Osteoblast (primary cell): ENCODE results near the gene NTHL1. TPM values are rescaled to one million over a fixed set of nuclear protein-coding genes. Genes with fewer than 3 reads are reported as not detected.

Experiments used
- DNase-seq: peaks from one replicate; pipeline ENCODE4 v3.0.0; 2011; ENCODE audit warnings: low spot score, mixed read lengths; ENCODE audit not compliant: insufficient read length; ENCODE audit errors: missing footprints
- H2AFZ ChIP-seq: 2 replicates; pipeline ENCODE4 v1.6.0; 2011; ENCODE audit warnings: mild to moderate bottlenecking, low read length
- H3K27ac ChIP-seq: 2 replicates; pipeline ENCODE4 v1.5.1; 2011; ENCODE audit warnings: mild to moderate bottlenecking, low read depth, low read length, moderate library complexity
- H3K27me3 ChIP-seq: 2 replicates; pipeline ENCODE4 v1.6.0; 2012; ENCODE audit warnings: mild to moderate bottlenecking, control low read depth, inconsistent platforms, low read length, moderate library complexity; ENCODE audit not compliant: insufficient read depth
- H3K36me3 ChIP-seq: 2 replicates; pipeline ENCODE4 v1.5.1; 2011; ENCODE audit warnings: mild to moderate bottlenecking, low read length, control low read depth, moderate library complexity; ENCODE audit not compliant: insufficient read depth
- H3K4me1 ChIP-seq: 2 replicates; pipeline ENCODE4 v1.5.1; 2011; ENCODE audit warnings: mild to moderate bottlenecking, low read length, control low read depth, moderate library complexity; ENCODE audit not compliant: insufficient read depth
- H3K4me2 ChIP-seq: 2 replicates; pipeline ENCODE4 v1.6.0; 2011; ENCODE audit warnings: mild to moderate bottlenecking, low read length; ENCODE audit not compliant: insufficient read depth
- H3K4me3 ChIP-seq: fragments of 200-600 bp; sonication (generic); 3 replicates; pipeline ENCODE4 v1.5.1; 2012; ENCODE audit warnings: mild to moderate bottlenecking, low read length, inconsistent platforms; ENCODE audit not compliant: insufficient read depth
- H3K79me2 ChIP-seq: 2 replicates; pipeline ENCODE4 v1.6.0; 2012; ENCODE audit warnings: mild to moderate bottlenecking, low read length, control low read depth, inconsistent platforms; ENCODE audit not compliant: insufficient read depth
- H3K9me3 ChIP-seq: 2 replicates; pipeline ENCODE4 v1.5.1; 2011; ENCODE audit warnings: low read depth, low read length, control low read depth
- H4K20me1 ChIP-seq: 2 replicates; pipeline ENCODE4 v1.6.0; 2012; ENCODE audit warnings: mild to moderate bottlenecking, low read length, control low read depth; ENCODE audit not compliant: insufficient read depth
- total RNA-seq: library from RNA; depleted of rRNA; stranded (reverse); fragments of >200 nt; gene quantifications from 2 replicates; pipeline ENCODE4 v1.2.3, GENCODE V29; 2012
- TF ChIP-seq, protein P1 (sequence below): IDR thresholded peaks from 2 replicates; pipeline ENCODE4 v1.5.1; 2011; ENCODE audit warnings: mild to moderate bottlenecking, low read depth, low read length, moderate library complexity; ENCODE audit errors: extremely low read depth

Gene NTHL1
- total RNA-seq, 1 donor: 22.8 TPM

DNA sequence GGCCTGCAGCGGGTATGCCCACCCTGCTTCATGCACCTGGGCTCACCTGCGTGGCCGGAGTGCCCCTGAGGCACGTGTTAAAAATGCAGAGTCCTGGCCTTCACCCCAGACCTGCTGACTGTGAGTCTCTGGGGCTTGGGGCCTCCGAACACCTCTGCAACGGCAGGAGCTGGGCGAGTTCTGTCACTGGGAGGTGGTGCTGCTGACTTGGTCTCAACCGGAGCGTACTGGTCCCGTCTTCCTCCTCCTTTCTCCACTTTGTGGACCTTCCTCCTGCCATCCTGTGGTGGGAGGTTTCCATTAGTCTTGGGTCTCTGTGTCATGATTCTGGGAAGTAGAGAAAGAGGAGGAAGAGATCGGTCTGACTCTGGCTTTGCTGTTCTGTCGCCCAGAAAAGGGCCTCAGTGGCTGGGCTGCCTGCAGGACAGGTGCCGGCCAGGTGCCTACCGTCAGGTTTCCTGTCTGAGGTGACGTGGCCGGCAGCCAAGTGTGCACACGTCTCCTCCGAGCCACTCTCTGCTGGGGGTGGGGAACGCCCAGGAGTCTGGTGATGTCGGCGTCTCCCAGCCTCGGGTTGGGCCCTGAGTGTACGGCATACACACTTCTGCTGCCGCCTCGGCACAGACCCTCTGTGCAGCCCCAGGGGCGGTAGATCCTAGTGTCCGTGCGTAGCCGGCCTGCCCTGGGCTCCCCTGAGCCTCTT lies 7.1 kb upstream of the NTHL1 start:
- peaks cover 14% of the 10 kb centered on the region for H3K79me2 ChIP-seq
- peaks cover 16% of the 10 kb centered on the region for H4K20me1 ChIP-seq
- no peak for DNase-seq
- no peaks in the 10 kb centered on the region for H3K27me3 ChIP-seq
- no peak overlapping the region for H3K4me2 ChIP-seq
- no peak overlapping the region for H2AFZ ChIP-seq
- peaks cover 44% of the 10 kb centered on the region for H3K36me3 ChIP-seq
- no peak overlapping the region for H3K27ac ChIP-seq
- no peak overlapping the region for H3K4me3 ChIP-seq
- H3K4me1 ChIP-seq: no peaks in the 10 kb centered on the region
- no peaks in the 10 kb centered on the region for H3K9me3 ChIP-seq
- TF ChIP-seq, protein P1, sequence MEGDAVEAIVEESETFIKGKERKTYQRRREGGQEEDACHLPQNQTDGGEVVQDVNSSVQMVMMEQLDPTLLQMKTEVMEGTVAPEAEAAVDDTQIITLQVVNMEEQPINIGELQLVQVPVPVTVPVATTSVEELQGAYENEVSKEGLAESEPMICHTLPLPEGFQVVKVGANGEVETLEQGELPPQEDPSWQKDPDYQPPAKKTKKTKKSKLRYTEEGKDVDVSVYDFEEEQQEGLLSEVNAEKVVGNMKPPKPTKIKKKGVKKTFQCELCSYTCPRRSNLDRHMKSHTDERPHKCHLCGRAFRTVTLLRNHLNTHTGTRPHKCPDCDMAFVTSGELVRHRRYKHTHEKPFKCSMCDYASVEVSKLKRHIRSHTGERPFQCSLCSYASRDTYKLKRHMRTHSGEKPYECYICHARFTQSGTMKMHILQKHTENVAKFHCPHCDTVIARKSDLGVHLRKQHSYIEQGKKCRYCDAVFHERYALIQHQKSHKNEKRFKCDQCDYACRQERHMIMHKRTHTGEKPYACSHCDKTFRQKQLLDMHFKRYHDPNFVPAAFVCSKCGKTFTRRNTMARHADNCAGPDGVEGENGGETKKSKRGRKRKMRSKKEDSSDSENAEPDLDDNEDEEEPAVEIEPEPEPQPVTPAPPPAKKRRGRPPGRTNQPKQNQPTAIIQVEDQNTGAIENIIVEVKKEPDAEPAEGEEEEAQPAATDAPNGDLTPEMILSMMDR: no peak

DNA sequence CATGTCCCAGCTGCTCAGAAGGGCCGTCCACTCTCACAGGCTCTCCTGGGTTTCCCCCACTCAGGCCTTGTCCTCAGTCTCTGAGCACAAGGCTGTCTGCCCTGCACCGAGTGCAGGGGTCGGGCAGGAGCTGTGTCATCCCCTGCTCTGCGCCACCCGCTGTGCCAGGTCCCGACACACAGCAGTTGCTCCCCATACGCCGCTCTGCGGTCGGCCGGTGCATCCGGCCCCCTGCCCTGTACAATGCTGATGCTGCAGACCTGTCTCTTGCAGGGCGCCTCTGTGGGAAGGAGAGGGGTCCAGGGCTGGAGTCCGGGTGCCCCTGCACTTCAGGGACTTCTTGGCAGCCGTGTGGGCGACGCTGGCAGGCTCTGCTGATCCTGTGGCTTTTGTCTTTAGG lies 6.3 kb upstream of the NTHL1 start:
- Histone ChIP-seq H3K4me1 (peaks cover 1% of the 10 kb centered on the region), H3K27ac (no peak overlapping the region), H3K36me3 (peaks cover 44% of the 10 kb centered on the region), H3K27me3 (no peaks in the 10 kb centered on the region), H3K9me3 (no peaks in the 10 kb centered on the region), H3K4me3 (no peak overlapping the region), H3K4me2 (no peak overlapping the region), H3K79me2 (peaks cover 22% of the 10 kb centered on the region), H2AFZ (no peak overlapping the region), H4K20me1 (peaks cover 16% of the 10 kb centered on the region)
- no peak for DNase-seq
- TF ChIP-seq, protein P1: no peak

GRCh38 chr16:2053211-2053610 lies 5.6 kb upstream of the NTHL1 start:
- Histone ChIP-seq H2AFZ (no peak overlapping the region), H3K4me3 (no peak overlapping the region), H3K4me2 (no peak overlapping the region), H3K79me2 (peaks cover 29% of the 10 kb centered on the region), H3K9me3 (no peaks in the 10 kb centered on the region), H3K4me1 (peaks cover 6% of the 10 kb centered on the region), H3K36me3 (peaks cover 38% of the 10 kb centered on the region), H4K20me1 (peaks cover 16% of the 10 kb centered on the region), H3K27ac (no peak overlapping the region), H3K27me3 (no peaks in the 10 kb centered on the region)
- DNase-seq: no peak
- TF ChIP-seq, protein P1: no peak

GRCh38 chr16:2048116-2048543 lies 496 bp upstream of the NTHL1 start:
- peaks cover 1% of the 10 kb centered on the region for H4K20me1 ChIP-seq
- TF ChIP-seq, protein P1: no peak
- H3K4me3 ChIP-seq: peak overlapping the region; percentile 91
- peaks cover 13% of the 10 kb centered on the region for H3K4me1 ChIP-seq
- peak overlapping the region; percentile 81 for H2AFZ ChIP-seq
- peak overlapping the region; percentile 21 for H3K27ac ChIP-seq
- H3K79me2 ChIP-seq: peaks cover 36% of the 10 kb centered on the region
- no peak for DNase-seq
- H3K9me3 ChIP-seq: no peaks in the 10 kb centered on the region
- peak overlapping the region; percentile 90 for H3K4me2 ChIP-seq
- no peaks in the 10 kb centered on the region for H3K27me3 ChIP-seq
- peaks cover 22% of the 10 kb centered on the region for H3K36me3 ChIP-seq
